K562 (cell line): ENCODE results near the gene DIPK1B. TPM values are rescaled to one million over a fixed set of nuclear protein-coding genes. Genes with fewer than 3 reads are reported as not detected.

ENCODE experiments used
- BCL6 ChIP-seq: fragments of 250-450 bp; sonication (Bioruptor Pico); IDR thresholded peaks from 2 replicates; pipeline ENCODE4 v1.4.0; 2020
- BCOR ChIP-seq: fragments of 450-650 bp; IDR thresholded peaks from 2 replicates; pipeline ENCODE4 v1.6.1; 2016
- BMI1 ChIP-seq: fragments of 150-350 bp; IDR thresholded peaks from 2 replicates; pipeline ENCODE4 v1.6.1; 2014; ENCODE audit warnings: low read length
- CEBPB ChIP-seq: fragments of 450-650 bp; IDR thresholded peaks from 2 replicates; pipeline ENCODE4 v1.6.1; 2016; ENCODE audit warnings: missing genetic modification characterization, missing compliant biosample characterization
- ELK3 ChIP-seq: fragments of 450-650 bp; formaldehyde crosslinking; IDR thresholded peaks from 2 replicates; pipeline ENCODE4 v1.4.0; 2020; ENCODE audit warnings: mild to moderate bottlenecking
- HDAC3 ChIP-seq: fragments of 450-650 bp; IDR thresholded peaks from 2 replicates; pipeline ENCODE4 v1.6.1; 2018; ENCODE audit warnings: borderline replicate concordance, mild to moderate bottlenecking, moderate library complexity; ENCODE audit not compliant: partially characterized antibody
- HMBOX1 ChIP-seq: sonication (generic); IDR thresholded peaks from 2 replicates; pipeline ENCODE4 v1.6.1; 2016
- ILF3 ChIP-seq: fragments of 450-650 bp; IDR thresholded peaks from 2 replicates; pipeline ENCODE4 v1.6.1; 2018; ENCODE audit warnings: antibody characterized with exemption, mild to moderate bottlenecking, moderate library complexity, borderline replicate concordance
- KLF10 ChIP-seq: fragments of 250-450 bp; sonication (Bioruptor Pico); IDR thresholded peaks from 2 replicates; pipeline ENCODE4 v1.6.1; 2021; ENCODE audit warnings: matching md5 sums
- MAFG ChIP-seq: fragments of 450-650 bp; conservative IDR thresholded peaks from 2 replicates; pipeline ENCODE4 v1.6.1; 2016; ENCODE audit warnings: missing genetic modification characterization, missing compliant biosample characterization
- MBD2 ChIP-seq: sonication (generic); IDR thresholded peaks from 2 replicates; pipeline ENCODE4 v1.6.1; 2016; ENCODE audit warnings: low read depth, borderline replicate concordance
- NFE2L1 ChIP-seq: fragments of 450-650 bp; IDR thresholded peaks from 2 replicates; pipeline ENCODE4 v1.6.1; 2016; ENCODE audit warnings: missing genetic modification characterization, low read depth, mild to moderate bottlenecking, missing compliant biosample characterization, moderate library complexity, borderline replicate concordance
- PHB ChIP-seq: fragments of 250-450 bp; sonication (Bioruptor Pico); IDR thresholded peaks from 2 replicates; pipeline ENCODE4 v1.5.0; 2021
- POU5F1 ChIP-seq: fragments of 150-350 bp; IDR thresholded peaks from 2 replicates; pipeline ENCODE4 v1.6.1; 2014; ENCODE audit warnings: borderline replicate concordance, low read length, low read depth, mild to moderate bottlenecking; ENCODE audit not compliant: partially characterized antibody
- SLC30A9 ChIP-seq: fragments of 250-450 bp; sonication (Bioruptor Pico); IDR thresholded peaks from 2 replicates; pipeline ENCODE4 v1.8.0; 2022; ENCODE audit warnings: mild to moderate bottlenecking, moderate library complexity
- TCF7L2 ChIP-seq: fragments of 150-350 bp; IDR thresholded peaks from 2 replicates; pipeline ENCODE4 v1.6.1; 2016; ENCODE audit warnings: low read depth, mild to moderate bottlenecking, low read length, moderate library complexity
- UBTF ChIP-seq, 2 experiments: IDR thresholded peaks; 2 replicates each; pipeline ENCODE4 v1.6.1; 2012; ENCODE audit warnings: improper control_type of control experiment in 2 of 2, low read depth in 2 of 2, low read length in 2 of 2, borderline replicate concordance in 1 of 2
- ZBTB9 ChIP-seq: fragments of 450-650 bp; formaldehyde crosslinking; IDR thresholded peaks from 2 replicates; pipeline ENCODE4 v1.4.0; 2020; ENCODE audit warnings: mild to moderate bottlenecking, moderate library complexity
- ZFX ChIP-seq: sonication (generic); formaldehyde crosslinking; IDR thresholded peaks from 2 replicates; pipeline ENCODE4 v1.8.0; 2022; ENCODE audit warnings: mild to moderate bottlenecking, missing genetic modification reagents, moderate library complexity
- ZHX1 ChIP-seq: fragments of 150-350 bp; conservative IDR thresholded peaks from 2 replicates; pipeline ENCODE4 v1.6.1; 2014; ENCODE audit warnings: low read length
- ZNF445 ChIP-seq: fragments of 250-450 bp; sonication (Bioruptor Pico); IDR thresholded peaks from 2 replicates; pipeline ENCODE4 v1.4.0; 2020; ENCODE audit warnings: low read depth, mild to moderate bottlenecking, moderate library complexity
- ZNF79 ChIP-seq: fragments of 250-450 bp; sonication (Bioruptor Pico); IDR thresholded peaks from 2 replicates; pipeline ENCODE4 v1.4.0; 2020; ENCODE audit warnings: low read depth, mild to moderate bottlenecking, moderate library complexity
- polyA plus RNA-seq, 8 experiments: library from polyadenylated mRNA; depleted of rRNA in 4 of 8; stranded (reverse) in 5 of 8; unstranded in 3 of 8; fragments of >200 nt; fragmentation: Nextera tagmentation in 2 of 8; fragmentation: Illumina TruSeq in 1 of 8; extraction: Ambion mirVana in 2 of 8; extraction: Trizol in 1 of 8; gene quantifications; 2 replicates each; pipeline versions ENCODE4 v1.2.1 to v1.2.3, GENCODE V29; 2011 to 2014; ENCODE audit warnings: inconsistent platforms in 1 of 8, missing spikeins in 1 of 8
- total RNA-seq, 7 experiments: library from RNA; depleted of rRNA in 6 of 7; stranded (reverse); fragments of >200 nt in 6 of 7; fragmentation: Illumina TruSeq in 2 of 7; extraction: Trizol in 2 of 7; gene quantifications; 2 replicates each; pipeline versions ENCODE4 v1.2.1 to v1.2.3, GENCODE V29; 2011 to 2021; ENCODE audit warnings: low replicate concordance in 1 of 7

DIPK1B gene
- total and polyA plus RNA-seq, 9 of the 15 experiments (the other 6 are each of a cell fraction or from before 2014, with no cell fraction given) = 0.08 to 22.3 (median 5.9) TPM

- TF ChIP-seq ZFX (CRISPR knock-in tag) (0 out of 2 replicates have a peak, but pooled peaks have one; percentile 32), BMI1 (no peak), BCOR (no peak), HMBOX1 (no peak), CEBPB (tag) (no peak), HDAC3 (no peak), PHB (CRISPR knock-in tag) (no peak), ELK3 (CRISPR knock-in tag) (no peak), ZNF445 (no peak), MAFG (no peak), NFE2L1 (tag) (no peak), BCL6 (CRISPR knock-in tag) (no peak), ZNF79 (CRISPR knock-in tag) (no peak), POU5F1 (no peak), ILF3 (no peak), KLF10 (CRISPR knock-in tag) (no peak), MBD2 (0 out of 2 replicates have a peak, but pooled peaks have one; percentile 33), SLC30A9 (CRISPR knock-in tag) (no peak), ZHX1 (no peak), TCF7L2 (no peak), ZBTB9 (CRISPR knock-in tag) (0 out of 2 replicates have a peak, but pooled peaks have one; percentile 46), UBTF (IDR thresholded peaks at IDR 0.05; ENCODE audit: borderline replicate concordance in 1 of 2, low read depth in 2 of 2, low read length in 2 of 2) (no peak)
Measured at GRCh38 chr9:136722969-136723356, 10.6 kb downstream of the DIPK1B start (continued).
